GM21737 (cell line): ENCODE data around the gene MEIG1.
"Not testable (repeated sequence)": the region's sequence is repeated elsewhere in the genome, so short reads cannot be mapped to it uniquely, and the experiment has no call there.

Experiments used
- ATAC-seq: cut with Tn5 transposase; IDR thresholded peaks from one replicate; pipeline ENCODE4 v1.9.1; 2021; ENCODE audit warnings: mild to moderate bottlenecking, moderate library complexity; ENCODE audit not compliant: unreplicated experiment

MEIG1 gene, protein sequence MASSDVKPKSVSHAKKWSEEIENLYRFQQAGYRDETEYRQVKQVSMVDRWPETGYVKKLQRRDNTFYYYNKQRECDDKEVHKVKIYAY

DNA sequence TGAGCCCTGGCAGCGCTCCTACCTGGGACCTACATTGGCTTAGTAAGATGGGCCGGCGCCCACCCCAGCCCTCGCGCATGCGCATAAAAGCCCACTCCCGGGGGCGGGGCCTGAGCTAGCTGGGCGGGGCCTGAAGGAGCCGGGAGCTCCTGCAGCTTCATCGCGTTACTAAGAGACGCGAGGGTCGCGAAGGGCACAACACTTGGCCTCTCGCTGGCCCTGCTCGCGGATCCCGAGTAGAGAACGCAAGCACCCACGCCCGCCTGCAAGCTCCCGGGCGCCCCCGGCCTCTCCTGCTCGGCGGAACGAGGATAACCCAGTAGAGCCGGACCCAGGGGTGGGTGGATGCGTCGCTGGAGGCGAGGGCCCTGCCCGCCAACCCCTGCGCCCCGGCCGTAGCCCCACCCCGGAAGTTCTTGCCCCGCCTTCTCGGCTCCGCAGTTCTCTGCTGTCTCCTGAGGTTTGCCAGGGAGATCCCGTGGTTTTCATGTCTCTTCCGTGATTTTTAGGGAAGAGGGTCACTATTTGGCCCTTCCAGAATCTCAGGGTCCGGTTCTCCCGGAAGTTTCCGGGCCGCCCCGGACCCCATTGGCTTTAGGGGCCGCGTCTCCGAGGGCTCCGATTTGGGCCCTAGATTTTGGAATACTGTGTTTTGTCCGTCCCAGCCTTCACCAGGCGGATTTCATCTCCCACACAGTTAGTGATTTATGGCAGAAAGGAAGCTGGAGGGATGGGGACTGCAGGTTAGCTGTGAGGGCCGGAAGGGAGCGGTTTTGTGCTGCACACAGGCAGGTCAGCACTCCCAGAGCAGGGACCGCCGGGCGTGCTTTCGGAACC, at the start of gene MEIG1:
TSS of gene MEIG1 (plus strand) at position 168 of the 837 bp plus-strand sequence. CDS start 7,081 bp downstream, outside the sequence.
- peak; percentile 77 for ATAC-seq

DNA sequence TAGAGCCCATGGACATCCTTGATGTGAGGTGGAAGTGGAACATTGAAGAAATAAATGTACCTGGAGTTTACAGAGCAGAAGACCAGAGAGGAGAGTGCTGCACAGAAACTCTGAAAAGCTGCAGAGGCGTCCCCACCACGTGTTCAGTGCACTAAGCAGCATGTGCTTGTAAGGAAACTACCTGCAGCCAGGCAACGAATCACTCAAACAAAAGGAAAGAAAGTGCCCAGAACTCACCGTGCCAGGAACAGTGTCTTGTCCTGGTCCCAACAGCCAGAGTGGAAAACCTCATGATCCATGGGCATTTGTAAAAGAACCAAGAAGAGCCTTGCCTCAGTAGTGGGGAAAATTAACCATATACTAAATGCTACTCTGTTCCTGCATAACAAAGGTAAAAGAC, 48.2 kb upstream of the MEIG1 start:
- ATAC-seq = no peak

DNA sequence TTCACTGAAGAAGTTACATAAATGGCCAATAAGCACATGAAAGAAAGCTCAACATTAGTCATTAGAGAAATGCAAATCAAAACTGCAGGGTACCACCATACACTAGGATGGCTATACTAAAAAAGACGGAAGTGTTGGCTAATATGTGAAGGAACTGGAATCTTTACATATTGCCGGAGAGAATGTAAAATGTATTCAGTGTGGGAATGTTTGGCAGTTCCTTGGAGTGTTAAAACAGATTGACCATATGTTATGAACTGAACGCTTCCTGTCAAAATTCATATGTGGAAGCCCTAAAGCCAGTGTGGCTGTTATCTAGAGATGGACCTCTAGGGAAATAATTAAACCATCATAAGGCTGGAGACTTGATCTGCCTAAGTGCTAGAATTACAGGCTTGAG, 47.4 kb upstream of the MEIG1 start:
- no peak for ATAC-seq

DNA sequence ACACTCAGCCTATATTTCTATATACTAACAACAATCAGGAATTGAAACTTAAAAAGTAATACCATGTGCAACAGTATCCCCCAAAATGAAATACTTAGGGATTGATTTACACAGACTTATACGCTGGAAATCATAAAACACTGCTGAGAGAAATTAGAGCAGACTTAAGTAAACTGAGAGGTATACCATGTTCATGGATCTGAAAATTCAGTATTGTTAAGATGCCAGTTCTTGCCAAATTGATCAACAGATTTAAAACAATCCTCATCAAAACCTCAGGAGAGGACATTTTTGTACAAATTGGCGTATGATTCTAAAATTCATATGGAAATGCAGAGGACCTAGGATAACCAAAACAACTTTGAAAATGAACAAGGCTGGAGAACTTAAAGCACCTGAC, 42.6 kb upstream of the MEIG1 start:
- no peak for ATAC-seq

DNA sequence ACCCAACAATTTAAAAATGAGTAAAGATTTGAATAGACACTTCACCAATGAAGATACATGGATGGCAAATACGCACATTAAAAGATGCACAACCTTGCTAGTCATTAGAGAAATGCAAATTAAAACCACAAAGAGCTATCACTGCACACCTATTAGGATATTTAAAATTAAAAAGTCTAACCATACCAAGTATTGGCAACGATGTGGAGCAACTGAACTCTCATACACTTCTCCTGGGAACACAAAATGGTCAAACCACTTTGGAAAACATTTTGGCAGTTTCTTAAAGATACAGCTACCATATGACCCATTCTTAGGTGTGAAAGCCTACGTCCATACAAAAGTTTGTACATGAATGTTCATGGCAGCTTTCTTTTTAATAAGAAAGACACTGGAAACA, 41.4 kb upstream of the MEIG1 start:
- no peak for ATAC-seq

DNA sequence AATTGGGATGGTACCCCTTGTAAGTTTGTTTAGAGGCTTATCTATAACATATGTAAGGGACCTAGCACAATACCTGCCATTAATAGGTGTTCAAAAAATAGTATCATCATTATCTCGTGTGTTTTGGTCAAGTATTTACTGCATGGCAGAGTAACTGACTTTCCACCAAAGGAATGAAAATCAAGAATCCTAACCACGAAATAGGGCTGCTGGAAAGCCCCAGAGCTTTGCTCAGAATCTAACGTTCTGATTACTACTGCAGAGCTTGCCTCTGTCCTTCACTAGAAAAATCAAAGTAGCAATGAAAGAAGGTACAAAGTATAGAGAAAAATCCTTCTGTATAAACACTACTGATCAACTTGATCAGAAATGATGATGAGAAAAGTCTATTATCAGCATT, 40.2 kb upstream of the MEIG1 start:
- no peak for ATAC-seq

DNA sequence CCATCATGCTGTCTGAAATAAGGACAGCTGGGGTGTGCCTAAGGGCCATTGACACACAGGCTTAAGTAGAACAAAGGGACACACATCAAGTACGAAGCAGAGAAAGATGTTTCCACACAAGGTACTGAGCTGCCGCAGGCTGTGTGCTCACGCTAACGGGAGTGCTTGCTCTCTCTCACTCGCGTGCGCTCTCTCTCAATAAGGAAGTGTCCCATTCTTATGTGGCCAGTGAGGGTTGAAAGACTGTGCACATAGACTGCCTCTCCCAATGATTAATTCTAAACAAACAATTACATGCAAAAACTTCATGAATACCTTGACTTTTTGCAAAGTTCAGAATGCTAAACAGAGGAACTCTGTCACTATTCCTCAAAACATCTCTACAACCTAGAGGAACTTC, 35.2 kb upstream of the MEIG1 start:
- no peak for ATAC-seq

DNA sequence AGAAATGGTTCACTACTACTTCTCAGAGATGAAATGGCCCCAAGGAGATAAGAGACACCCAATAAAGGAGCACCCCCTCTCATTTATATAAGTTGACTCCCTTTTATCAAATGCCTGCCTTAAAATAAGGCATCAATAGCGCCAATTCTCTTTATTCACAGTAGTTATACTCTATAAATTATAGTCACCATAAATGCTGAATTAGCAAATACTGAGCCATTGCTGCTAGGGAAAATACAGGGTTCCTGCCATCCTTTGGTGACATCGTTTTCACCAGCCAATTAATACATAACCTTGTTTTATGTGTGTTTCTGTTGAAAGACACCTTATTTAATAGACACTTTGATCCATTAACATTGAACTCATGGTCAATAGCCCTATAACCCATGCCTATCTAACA, 33.9 kb upstream of the MEIG1 start:
- no peak for ATAC-seq

DNA sequence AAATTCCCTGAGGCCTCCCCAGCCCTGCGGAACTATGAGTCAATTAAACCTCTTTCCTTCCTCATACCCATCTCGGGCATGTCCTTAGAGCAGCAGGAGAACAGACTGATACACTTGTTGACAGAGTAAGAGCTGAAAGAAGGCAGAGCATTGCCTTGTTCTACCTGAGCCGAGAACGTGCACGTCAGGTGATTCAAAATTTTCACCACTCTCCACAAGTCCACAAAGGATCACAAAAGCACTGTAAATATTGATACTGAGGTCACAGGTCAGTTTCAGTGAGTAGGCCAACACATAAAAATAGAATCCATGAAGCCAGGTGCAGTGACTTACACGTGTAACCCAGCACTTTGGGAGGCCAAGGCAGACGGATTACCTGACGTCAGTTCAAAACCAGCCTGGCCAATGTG, 33.1 kb upstream of the MEIG1 start:
- ATAC-seq = no peak

DNA sequence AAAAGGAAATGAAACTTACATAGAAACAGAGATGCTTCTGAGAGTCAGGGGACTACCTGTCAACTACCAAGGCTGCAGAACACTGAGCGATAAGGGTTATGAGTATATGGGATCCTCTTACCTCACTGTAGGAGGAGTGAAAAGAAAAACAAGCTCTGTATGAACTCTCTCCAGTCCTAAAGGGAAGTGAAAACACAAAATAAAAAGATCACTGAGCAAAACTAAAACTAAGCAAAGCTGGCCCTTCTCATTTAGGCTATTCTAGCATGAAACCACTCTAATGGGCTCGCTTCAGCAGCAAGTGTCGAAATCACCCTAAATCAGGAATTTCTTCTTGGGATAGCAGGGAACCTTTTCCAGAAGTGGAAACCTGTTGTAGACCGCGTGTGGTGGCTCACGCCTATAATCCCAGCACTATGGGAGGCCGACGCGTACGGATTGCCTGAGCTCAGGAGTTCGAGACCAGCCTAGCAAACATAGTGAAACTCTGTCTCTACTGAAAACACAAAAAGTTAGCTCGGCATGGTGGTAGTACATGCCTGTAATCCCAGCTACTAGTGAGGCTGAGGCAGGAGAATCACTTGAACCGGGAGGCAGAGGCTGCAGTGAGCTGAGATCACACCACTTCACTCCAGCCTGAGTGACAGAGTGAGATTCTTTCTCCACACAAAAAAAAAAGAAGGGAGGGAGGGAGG, 32.3 kb upstream of the MEIG1 start:
- peak; percentile 95 for ATAC-seq

DNA sequence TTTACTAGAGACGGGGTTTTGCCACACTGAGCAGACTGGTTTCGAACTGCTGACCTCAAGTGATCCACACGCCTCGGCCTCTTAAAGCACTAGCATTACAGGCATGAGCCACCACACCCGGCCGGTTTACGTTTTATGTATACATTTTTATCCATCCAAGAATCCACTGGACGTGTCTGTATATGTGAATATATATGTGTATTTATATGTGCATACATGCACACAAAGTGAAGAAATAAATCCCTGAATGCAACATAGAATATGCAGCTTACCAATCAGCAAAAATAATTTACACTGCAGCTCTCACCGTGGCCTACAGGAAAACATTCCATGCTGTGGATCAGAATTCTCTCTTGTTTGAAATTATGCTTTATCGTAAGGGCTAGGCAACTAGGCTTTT, 28.6 kb upstream of the MEIG1 start:
- no peak for ATAC-seq

DNA sequence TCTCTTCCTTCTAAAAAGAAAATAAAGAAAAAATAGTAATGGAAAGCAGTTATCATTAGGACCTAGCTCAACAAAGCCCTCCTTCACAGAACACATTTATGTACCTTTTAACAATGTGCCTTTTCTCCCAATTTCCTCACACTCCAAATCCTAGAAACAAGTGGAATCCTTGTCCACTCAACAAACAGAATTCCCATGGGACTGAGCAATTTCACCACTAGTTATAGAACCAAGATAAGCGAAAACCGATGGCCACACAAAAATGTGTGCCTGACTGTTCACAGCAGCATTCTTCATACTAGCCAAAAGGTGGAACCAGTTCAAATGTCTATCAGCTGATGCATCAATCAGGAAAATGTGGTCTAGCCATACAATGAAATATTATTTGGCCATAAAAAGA, 22.6 kb upstream of the MEIG1 start:
- ATAC-seq = no peak

DNA sequence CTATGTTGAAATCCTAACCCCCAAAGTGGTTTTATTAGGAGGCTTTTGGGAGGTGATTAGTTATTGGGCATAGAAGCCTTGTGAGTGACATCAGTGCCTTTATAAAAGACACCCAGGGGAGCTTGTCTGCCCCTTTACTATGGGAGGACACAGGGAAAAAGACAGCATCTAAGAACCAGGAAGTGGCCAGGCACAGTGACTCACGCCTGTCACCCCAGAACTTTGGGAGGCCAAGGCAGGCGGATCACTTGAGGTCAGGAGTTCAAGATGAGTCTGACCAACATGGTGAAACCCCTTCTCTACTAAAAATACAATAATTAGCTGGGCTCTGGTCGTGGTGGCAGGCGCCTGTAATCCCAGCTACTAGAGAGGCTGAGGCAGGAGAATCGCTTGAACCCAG, 20.2 kb upstream of the MEIG1 start:
- not testable (repeated sequence) for ATAC-seq

DNA sequence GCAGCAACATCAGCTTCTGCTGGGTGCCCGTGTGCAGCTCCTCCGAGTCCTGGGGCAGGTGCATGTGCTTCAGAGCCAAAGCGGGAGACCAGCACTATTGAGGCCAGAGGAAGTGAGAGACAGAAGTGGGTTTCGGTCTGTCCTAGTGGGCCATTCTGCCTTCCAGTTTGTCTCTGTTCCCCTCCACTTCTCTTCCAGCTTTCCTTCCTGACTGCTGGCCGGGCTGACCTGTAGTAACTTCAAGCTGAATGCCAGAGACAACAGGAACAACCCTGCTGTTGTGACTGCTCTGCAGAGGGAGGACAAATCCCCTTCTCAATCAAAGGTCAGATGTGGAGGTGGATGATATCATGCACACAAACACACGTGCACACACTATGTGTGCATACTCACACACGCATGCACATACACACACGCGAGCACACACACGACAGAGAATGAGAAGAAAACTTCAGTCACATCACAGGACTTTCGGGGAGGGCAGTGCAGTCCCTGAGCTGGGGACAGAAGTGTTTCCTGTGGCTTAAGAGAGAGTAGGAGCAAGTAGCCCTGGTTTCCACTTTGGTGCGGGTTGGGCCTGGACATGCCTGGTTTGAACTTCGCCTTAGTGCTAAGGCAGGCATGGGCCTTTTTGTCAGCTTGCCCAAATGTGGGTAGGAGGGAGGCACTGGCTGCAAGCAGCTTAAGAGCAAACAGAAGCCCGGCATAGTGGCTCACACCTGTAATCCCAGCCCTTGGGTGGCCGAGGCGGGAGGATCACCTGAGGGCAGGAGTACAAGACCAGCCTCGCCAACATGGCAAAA, 16.8 kb upstream of the MEIG1 start:
- ATAC-seq = peak; percentile 90

DNA sequence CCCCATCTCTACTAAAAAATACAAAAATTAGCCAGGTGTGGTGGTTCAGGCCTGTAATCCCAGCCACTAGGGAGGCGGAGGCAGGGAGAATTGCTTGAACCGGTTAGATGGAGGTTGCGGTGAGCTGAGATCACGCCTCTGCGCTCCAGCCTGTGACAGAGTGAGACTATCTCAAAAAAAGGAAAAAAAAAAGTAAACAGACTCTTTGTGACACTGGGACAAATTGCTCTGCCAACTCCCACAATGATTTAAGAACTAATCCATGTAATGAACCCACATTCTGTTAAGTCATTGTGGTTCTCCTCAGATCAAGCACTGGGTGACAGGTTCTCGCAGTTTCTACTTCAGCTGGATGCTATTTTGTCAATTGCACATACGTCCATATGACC, 16.2 kb upstream of the MEIG1 start:
- not testable (repeated sequence) for ATAC-seq

DNA sequence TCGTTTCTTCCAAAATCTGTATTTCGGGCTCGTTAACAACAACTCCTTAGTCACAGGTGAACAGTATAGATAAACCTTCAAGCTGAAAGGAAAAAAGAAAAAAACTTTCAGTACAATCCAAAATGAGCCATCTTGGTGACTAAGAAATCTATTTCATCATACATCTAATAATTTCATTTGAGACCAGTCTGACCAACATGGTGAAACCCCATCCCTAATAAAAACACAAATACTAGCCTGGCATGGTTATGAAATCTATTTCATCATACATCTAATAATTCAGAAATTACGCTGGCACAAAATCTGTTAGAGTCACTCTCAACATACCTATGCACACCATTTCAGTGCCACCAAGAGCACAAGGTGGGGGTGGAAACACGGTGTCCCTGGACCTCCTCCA, 14.1 kb upstream of the MEIG1 start:
- no peak for ATAC-seq

DNA sequence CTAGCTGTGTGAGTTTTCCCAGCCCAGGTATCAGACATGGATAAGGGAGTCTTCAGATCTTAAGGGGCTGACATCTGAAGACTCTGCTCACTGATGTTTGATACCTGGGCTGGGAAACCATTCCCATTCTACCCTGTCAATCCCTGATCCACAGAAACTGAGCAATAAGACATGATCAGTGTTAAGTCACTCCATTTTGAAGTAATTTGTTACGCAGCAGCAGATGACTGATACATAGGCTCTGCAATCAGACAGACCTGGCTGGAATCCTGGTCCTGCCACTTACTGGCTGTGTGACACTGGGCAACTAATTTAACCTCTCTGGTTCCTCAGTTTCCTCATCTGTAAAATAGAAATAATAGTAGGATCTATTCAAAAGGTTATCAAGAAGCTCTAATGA, 11.9 kb upstream of the MEIG1 start:
- ATAC-seq = no peak

DNA sequence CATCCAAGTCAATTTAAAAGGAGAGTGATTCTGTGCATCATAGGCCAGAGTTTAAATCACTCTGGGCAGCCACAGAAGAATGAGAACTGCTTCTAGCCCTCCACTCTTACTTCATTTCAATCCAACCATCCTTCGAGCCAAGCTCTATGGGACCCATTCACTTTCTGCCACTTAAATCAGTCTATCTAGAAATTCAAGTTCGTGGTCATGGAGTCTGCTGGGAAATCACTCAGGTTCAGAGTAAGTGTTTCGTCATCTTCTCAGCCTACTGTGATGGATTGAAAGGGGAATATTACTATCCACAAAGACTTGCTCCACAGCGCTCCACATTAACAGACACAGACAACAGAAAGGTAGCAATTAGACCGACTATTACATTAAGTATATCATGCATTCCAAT, 9.9 kb upstream of the MEIG1 start:
- no peak for ATAC-seq

DNA sequence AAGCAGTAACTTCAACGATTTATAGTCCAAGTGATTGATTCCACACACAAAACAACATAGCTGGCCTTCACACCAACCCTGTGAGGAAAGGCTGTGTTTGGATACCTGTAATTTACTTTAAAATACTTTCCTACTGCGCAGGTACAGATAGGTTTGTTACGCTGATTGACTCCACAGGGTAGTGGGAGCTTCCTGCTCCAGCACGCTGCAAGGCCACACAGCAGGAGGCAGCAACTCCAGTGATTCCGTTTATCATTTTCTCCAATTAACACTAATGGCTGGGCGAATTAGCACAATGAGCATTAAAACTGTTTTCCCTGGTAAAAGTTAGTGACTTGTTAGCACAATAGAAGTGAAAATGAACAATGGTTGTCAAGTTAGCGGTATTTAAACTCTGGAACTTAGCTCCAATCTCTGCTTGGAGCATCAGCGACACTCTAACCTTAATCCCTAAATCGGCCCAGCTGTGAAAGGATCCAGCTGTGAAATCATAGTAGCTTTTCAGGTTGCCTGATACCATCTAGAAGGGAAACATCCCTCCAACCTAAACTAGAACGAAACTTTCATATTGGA, 6.3 kb upstream of the MEIG1 start:
- no peak for ATAC-seq

DNA sequence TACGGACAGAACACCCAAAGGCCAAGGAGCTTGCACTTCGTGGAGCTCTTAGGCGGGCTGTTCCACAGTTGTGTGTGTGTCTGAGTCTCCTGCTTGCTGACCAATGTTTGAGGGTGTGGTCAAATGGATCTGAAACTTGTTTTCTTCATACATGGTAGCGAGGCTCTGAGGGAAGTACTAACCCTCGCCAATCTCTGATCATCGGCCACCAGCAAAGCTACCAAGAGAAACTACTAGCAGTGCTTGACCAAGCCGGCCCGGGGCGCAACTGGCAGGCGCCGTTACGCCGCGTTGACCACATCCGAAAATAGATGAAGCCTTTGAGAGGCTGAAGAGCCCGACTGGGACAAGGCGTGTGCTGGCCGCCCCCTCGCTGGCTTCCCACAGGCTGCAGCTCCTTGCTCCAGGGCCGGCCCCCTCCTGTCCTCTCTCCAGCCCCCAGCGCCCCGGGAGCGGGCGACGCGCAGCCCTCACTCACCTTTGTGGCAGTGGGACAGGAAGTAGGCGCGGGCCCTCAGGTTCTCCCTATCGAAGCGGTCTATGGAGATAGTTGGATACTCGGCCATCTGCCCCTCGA, 5.7 kb upstream of the MEIG1 start:
- ATAC-seq = peak; percentile 35
